H9 (cell line): ENCODE data around the gene ARHGAP45. TPM values are rescaled to one million over a fixed set of nuclear protein-coding genes. Genes with fewer than 3 reads are reported as not detected.

Source experiments
- DNase-seq: peaks from one replicate; pipeline ENCODE4 v3.0.0-alpha.2; 2017
- H2AFZ ChIP-seq: one replicate; pipeline ENCODE4 v1.6.1; 2013; ENCODE audit warnings: mild to moderate bottlenecking, low read length, control low read depth, moderate library complexity
- H2AK5ac ChIP-seq: 2 replicates; pipeline ENCODE4 v1.6.1; 2013; ENCODE audit warnings: low read length, control low read depth, mixed read lengths; ENCODE audit not compliant: insufficient read length
- H2BK120ac ChIP-seq: one replicate; pipeline ENCODE4 v1.6.1; 2013; ENCODE audit warnings: low read depth, mild to moderate bottlenecking, low read length, control low read depth, inconsistent platforms; ENCODE audit not compliant: poor library complexity, severe bottlenecking
- H2BK12ac ChIP-seq: 2 replicates; pipeline ENCODE4 v1.6.1; 2013; ENCODE audit warnings: low read length, control low read depth, mixed read lengths, low read depth; ENCODE audit not compliant: insufficient read length
- H2BK15ac ChIP-seq: 2 replicates; pipeline ENCODE4 v1.6.1; 2013; ENCODE audit warnings: low read depth, low read length, control low read depth
- H2BK20ac ChIP-seq: one replicate; pipeline ENCODE4 v1.6.1; 2013; ENCODE audit warnings: low read depth, mild to moderate bottlenecking, low read length, control low read depth, inconsistent platforms; ENCODE audit not compliant: poor library complexity, severe bottlenecking
- H2BK5ac ChIP-seq: 2 replicates; pipeline ENCODE4 v1.6.1; 2013; ENCODE audit warnings: low read length, control low read depth, mixed read lengths; ENCODE audit not compliant: insufficient read length
- H3K14ac ChIP-seq: 2 replicates; pipeline ENCODE4 v1.6.1; 2013; ENCODE audit warnings: low read length, control low read depth; ENCODE audit not compliant: insufficient read depth
- H3K18ac ChIP-seq: 2 replicates; pipeline ENCODE4 v1.6.1; 2013; ENCODE audit warnings: low read depth, mild to moderate bottlenecking, mixed read lengths, low read length, control low read depth; ENCODE audit not compliant: insufficient read length
- H3K23ac ChIP-seq: 2 replicates; pipeline ENCODE4 v1.6.1; 2013; ENCODE audit warnings: low read length, control low read depth, mixed read lengths, low read depth; ENCODE audit not compliant: insufficient read length
- H3K23me2 ChIP-seq: 2 replicates; pipeline ENCODE4 v1.6.1; 2013; ENCODE audit warnings: low read depth, mild to moderate bottlenecking, mixed read lengths, low read length, control low read depth; ENCODE audit not compliant: insufficient read length, poor library complexity, severe bottlenecking
- H3K27ac ChIP-seq: 2 replicates; pipeline ENCODE4 v1.5.1; 2013; ENCODE audit warnings: low read length, control low read depth, mixed read lengths, low read depth; ENCODE audit not compliant: insufficient read length
- H3K27me3 ChIP-seq: 2 replicates; pipeline ENCODE4 v1.6.1; 2013; ENCODE audit warnings: low read length, control low read depth, inconsistent platforms; ENCODE audit not compliant: insufficient read depth
- H3K4ac ChIP-seq: 2 replicates; pipeline ENCODE4 v1.6.1; 2013; ENCODE audit warnings: low read depth, mild to moderate bottlenecking, control low read depth, inconsistent platforms, low read length, moderate library complexity
- H3K4me1 ChIP-seq: 2 replicates; pipeline ENCODE4 v1.6.1; 2013; ENCODE audit warnings: low read length, control low read depth, inconsistent platforms; ENCODE audit not compliant: insufficient read depth
- H3K4me2 ChIP-seq: 2 replicates; pipeline ENCODE4 v1.6.1; 2013; ENCODE audit warnings: low read length, control low read depth, mixed read lengths; ENCODE audit not compliant: insufficient read length, insufficient read depth
- H3K56ac ChIP-seq: 2 replicates; pipeline ENCODE4 v1.6.1; 2013; ENCODE audit warnings: low read depth, mild to moderate bottlenecking, mixed read lengths, low read length, control low read depth; ENCODE audit not compliant: insufficient read length
- H3K79me1 ChIP-seq: 2 replicates; pipeline ENCODE4 v1.6.1; 2013; ENCODE audit warnings: low read depth, mild to moderate bottlenecking, moderate library complexity, low read length, control low read depth, inconsistent platforms; ENCODE audit not compliant: insufficient read depth, poor library complexity, severe bottlenecking
- H3K79me2 ChIP-seq: 2 replicates; pipeline ENCODE4 v1.6.1; 2013; ENCODE audit warnings: low read length, control low read depth, inconsistent platforms; ENCODE audit not compliant: insufficient read depth
- H3K9ac ChIP-seq: 2 replicates; pipeline ENCODE4 v1.6.1; 2013; ENCODE audit warnings: low read length, control low read depth, mixed read lengths; ENCODE audit not compliant: insufficient read length; ENCODE audit errors: extremely low read depth
- H3K9me3 ChIP-seq: one replicate; pipeline ENCODE4 v1.6.1; 2013; ENCODE audit warnings: low read depth, low read length, inconsistent platforms; ENCODE audit not compliant: control insufficient read depth
- H3T11ph ChIP-seq: one replicate; pipeline ENCODE4 v1.6.1; 2013; ENCODE audit warnings: mild to moderate bottlenecking, low read length, control low read depth, inconsistent platforms
- H4K20me1 ChIP-seq: one replicate; pipeline ENCODE4 v1.6.1; 2013; ENCODE audit not compliant: control insufficient read depth, insufficient read length, insufficient read depth
- H4K5ac ChIP-seq: 2 replicates; pipeline ENCODE4 v1.6.1; 2013; ENCODE audit warnings: low read depth, mild to moderate bottlenecking, mixed read lengths, low read length, control low read depth; ENCODE audit not compliant: insufficient read length
- H4K8ac ChIP-seq: replicated peaks from 2 replicates; pipeline ENCODE4 v1.6.1; 2013; ENCODE audit warnings: low read length, control low read depth, mixed read lengths, low read depth; ENCODE audit not compliant: insufficient read length
- H4K91ac ChIP-seq: 2 replicates; pipeline ENCODE4 v1.6.1; 2013; ENCODE audit warnings: low read depth, mild to moderate bottlenecking, moderate library complexity, mixed read lengths, low read length, control low read depth; ENCODE audit not compliant: insufficient read length
- H3K27ac Mint-ChIP-seq, 3 experiments: 2 replicates in 2 of 3; 3 replicates in 1 of 3; pipeline ENCODE4 v1.8.0; 2020 to 2021; ENCODE audit warnings: mixed read lengths in 3 of 3, mild to moderate bottlenecking in 1 of 3, moderate library complexity in 1 of 3
- H3K27me3 Mint-ChIP-seq: 2 replicates; pipeline ENCODE4 v1.8.0; 2021; ENCODE audit warnings: low read depth, mild to moderate bottlenecking, moderate library complexity, mixed read lengths
- H3K36me3 Mint-ChIP-seq, 3 experiments: 2 replicates in 2 of 3; 3 replicates in 1 of 3; pipeline ENCODE4 v1.8.0; 2020 to 2021; ENCODE audit warnings: low read depth in 3 of 3, mixed read lengths in 3 of 3; ENCODE audit not compliant: insufficient read depth in 1 of 3
- H3K4me1 Mint-ChIP-seq, 2 experiments: 2 replicates each; pipeline ENCODE4 v1.8.0; 2020; ENCODE audit warnings: mixed read lengths in 2 of 2
- H3K4me3 Mint-ChIP-seq, 2 experiments: 2 replicates in 1 of 2; 3 replicates in 1 of 2; pipeline ENCODE4 v1.8.0; 2020 to 2021; ENCODE audit warnings: mild to moderate bottlenecking in 2 of 2, mixed read lengths in 2 of 2, moderate library complexity in 1 of 2
- H3K9me3 Mint-ChIP-seq, 2 experiments: 2 replicates in 1 of 2; 3 replicates in 1 of 2; pipeline ENCODE4 v1.8.0; 2020; ENCODE audit warnings: mild to moderate bottlenecking in 2 of 2, mixed read lengths in 2 of 2, moderate library complexity in 1 of 2
- CTCF ChIP-seq: fragments of 200-600 bp; sonication (generic); conservative IDR thresholded peaks from 3 replicates; pipeline ENCODE4 v1.8.0; 2021; ENCODE audit warnings: antibody characterized with exemption, mild to moderate bottlenecking
- WGBS: extraction: QIAGEN DNeasy Blood & Tissue Kit; methylation state at CpG from one replicate; pipeline ENCODE4 v1.1.7; 2013; ENCODE audit warnings: missing lambda C conversion rate, low lambda C conversion rate, mixed read lengths; ENCODE audit not compliant: insufficient read length; ENCODE audit errors: extremely low coverage; 5-methylcytosine and 5-hydroxymethylcytosine counted together
- total RNA-seq: library from RNA; stranded (reverse); gene quantifications from 2 replicates; pipeline ENCODE4 v1.2.1, GENCODE V29; 2021

The ARHGAP45 gene
- total RNA-seq, 1 experiment from 2014 or later: 39.8 TPM

- Histone ChIP-seq H3K18ac (no peak overlapping the region), H3K23ac (no peak overlapping the region), H2BK120ac (no peak overlapping the region), H3T11ph (no peak overlapping the region), H3K9me3 (no peaks in the 10 kb centered on the region), H3K14ac (no peak overlapping the region), H4K91ac (no peak overlapping the region), H3K27ac (no peak overlapping the region), H2BK15ac (no peak overlapping the region), H3K79me1 (no peaks in the 10 kb centered on the region), H3K79me2 (no peaks in the 10 kb centered on the region), H3K4ac (no peak overlapping the region), H2BK12ac (no peak overlapping the region), H4K8ac (no peak overlapping the region), H2AFZ (no peak overlapping the region), H2AK5ac (no peak overlapping the region), H3K9ac (no peak overlapping the region), H4K5ac (no peak overlapping the region), H2BK20ac (no peak overlapping the region), H3K4me2 (peak overlapping the region; percentile 23), H2BK5ac (no peak overlapping the region), H3K27me3 (no peaks in the 10 kb centered on the region; the same call in 1 of the 2 replicates), H3K4me1 (peaks cover 5% of the 10 kb centered on the region; the same call in 1 of the 2 replicates), H3K23me2 (peaks cover 22% of the 10 kb centered on the region), H4K20me1 (no peaks in the 10 kb centered on the region), H3K56ac (no peak overlapping the region)
- Mint-ChIP-seq H3K9me3 (no peaks in the 10 kb centered on the region), H3K4me1 (peaks cover 11 to 35% of the 10 kb centered on the region in 2 experiments), H3K27ac (no peak overlapping the region; a peak in 1 of 7 replicates), H3K4me3 (peak overlapping the region; percentile 59 to 80), H3K27me3 (peaks cover 24% of the 10 kb centered on the region), H3K36me3 (peaks cover 0 to 2% (median 0%) of the 10 kb centered on the region in 3 experiments; a peak in 1 of 7 replicates)
- TF ChIP-seq CTCF: no peak
- DNase-seq: peak; percentile 80
- no CpG with 5 or more reads among the region's 37 CpGs for WGBS
These were observed 2.9 kb upstream of the ARHGAP45 start for GRCh38 chr19:1063909-1064660.
